ENCODE results near the gene MYB.

The MYB gene

DNA sequence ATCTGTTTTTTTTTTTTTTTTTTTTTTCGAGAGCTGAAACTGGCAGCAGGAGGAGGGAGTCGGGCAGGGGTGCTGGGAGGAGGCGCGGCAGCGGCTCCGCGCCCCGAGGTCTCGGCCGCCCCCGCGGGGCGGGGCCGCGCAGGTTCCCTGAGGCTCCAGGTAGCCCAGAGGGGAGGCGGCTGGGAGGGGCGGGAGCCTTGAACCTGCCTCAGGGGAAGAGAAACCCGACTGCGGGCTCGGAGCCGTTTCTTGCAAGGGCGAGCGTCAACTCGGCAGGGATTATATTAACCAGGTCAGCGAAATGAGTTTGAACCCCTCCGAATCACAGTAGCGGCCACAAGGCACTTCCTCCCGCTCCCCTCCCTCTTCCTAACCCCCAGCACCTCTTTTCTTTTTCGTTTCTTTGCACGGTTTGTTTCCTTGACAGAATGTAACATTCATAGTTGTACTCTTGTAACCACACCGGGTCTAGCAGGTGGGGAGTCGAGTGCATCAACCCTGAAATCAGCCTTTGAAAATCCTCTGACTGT lies 2.0 kb downstream of the MYB start:
- peaks cover 30% of the 10 kb centered on the region for H3F3A ChIP-seq (ENCODE audit: insufficient read depth, low read length)
- no peaks in the 10 kb centered on the region for H3K27me3 ChIP-seq (replicated peaks; ENCODE audit: insufficient read depth, low read length)
- H3K9ac ChIP-seq (ENCODE audit: low read length): peak overlapping the region; percentile 83
- TF ChIP-seq EZH2phosphoT487 (IDR thresholded peaks at IDR 0.05; ENCODE audit: low read length) (no peak), EZH2 (optimal IDR thresholded peaks at IDR 0.05; ENCODE audit: low read depth, low read length) (no peak)
- TF ChIP-seq, protein P1, sequence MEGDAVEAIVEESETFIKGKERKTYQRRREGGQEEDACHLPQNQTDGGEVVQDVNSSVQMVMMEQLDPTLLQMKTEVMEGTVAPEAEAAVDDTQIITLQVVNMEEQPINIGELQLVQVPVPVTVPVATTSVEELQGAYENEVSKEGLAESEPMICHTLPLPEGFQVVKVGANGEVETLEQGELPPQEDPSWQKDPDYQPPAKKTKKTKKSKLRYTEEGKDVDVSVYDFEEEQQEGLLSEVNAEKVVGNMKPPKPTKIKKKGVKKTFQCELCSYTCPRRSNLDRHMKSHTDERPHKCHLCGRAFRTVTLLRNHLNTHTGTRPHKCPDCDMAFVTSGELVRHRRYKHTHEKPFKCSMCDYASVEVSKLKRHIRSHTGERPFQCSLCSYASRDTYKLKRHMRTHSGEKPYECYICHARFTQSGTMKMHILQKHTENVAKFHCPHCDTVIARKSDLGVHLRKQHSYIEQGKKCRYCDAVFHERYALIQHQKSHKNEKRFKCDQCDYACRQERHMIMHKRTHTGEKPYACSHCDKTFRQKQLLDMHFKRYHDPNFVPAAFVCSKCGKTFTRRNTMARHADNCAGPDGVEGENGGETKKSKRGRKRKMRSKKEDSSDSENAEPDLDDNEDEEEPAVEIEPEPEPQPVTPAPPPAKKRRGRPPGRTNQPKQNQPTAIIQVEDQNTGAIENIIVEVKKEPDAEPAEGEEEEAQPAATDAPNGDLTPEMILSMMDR (IDR thresholded peaks at IDR 0.05; ENCODE audit: low read length): no peak
- no peaks in the 10 kb centered on the region for H3K9me2 ChIP-seq (replicated peaks; ENCODE audit: insufficient read depth, low read length)
- H4K20me1 ChIP-seq (ENCODE audit: insufficient read depth, low read length): peaks cover 5% of the 10 kb centered on the region; the same call in 1 of the 2 replicates
- peak overlapping the region; percentile 75 for H3K4me3 ChIP-seq (ENCODE audit: low read length)
- peak overlapping the region; percentile 90 for H2AFZ ChIP-seq (ENCODE audit: low read length)
- peaks cover 58% of the 10 kb centered on the region for H3K79me2 ChIP-seq (ENCODE audit: low read length)
- no peaks in the 10 kb centered on the region for H3K9me3 ChIP-seq (replicated peaks; ENCODE audit: insufficient read depth, low read length)
- H3K4me2 ChIP-seq (ENCODE audit: low read depth, low read length): peak overlapping the region; percentile 94
- peaks cover 10% of the 10 kb centered on the region; the same call in 1 of the 2 replicates for H3K36me3 ChIP-seq (replicated peaks; ENCODE audit: insufficient read depth, low read length)
- peak overlapping the region; percentile 80 for H3K27ac ChIP-seq (ENCODE audit: low read length)
- DNase-seq: peak; percentile 95
- no peaks in the 10 kb centered on the region for H3K4me1 ChIP-seq (ENCODE audit: low read length)

DNA sequence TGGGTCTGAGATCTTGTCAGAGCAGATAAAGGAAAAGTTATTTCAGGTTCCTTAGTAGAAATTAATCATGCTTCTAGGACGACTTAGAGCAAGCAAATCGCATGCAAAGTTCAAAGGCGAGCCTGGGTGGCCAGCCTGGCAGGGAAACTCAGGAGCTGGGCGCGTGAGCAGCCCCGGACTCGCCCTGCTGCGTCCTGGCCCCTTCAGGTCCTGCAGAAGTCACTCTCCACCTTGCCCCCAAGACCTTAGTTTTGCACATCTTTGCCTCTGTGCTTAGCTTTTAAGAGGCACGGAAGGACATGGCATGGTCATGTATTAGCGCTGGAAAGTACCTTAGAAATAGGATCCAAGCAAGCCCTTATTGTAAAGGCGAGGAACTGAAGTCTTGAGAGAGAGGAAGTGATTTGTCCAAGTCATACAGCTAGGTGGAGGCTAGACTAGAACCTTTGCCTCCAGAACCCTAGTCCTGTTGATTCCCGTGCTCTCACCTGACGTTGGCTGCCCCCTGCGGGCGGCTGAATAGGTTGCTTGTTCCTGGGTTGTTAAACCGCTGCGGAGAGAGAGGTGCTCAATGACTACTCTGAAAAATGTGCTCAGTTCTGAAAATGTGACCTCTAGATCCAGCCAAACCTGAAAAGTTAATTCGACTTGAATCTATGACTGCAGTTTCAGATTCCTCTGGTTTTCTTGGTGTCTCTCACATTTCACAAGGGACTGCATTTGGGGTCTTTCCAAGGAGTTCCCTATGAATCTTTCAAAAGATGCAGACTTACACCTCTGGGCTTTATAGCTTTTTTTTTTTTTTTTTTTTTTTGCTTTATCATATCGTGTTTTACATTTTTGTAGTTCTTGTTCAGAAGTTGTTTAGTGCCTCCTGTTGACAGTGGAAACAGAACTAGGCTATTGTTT lies 2.7 kb downstream of the MYB start:
- peak; percentile 88 for DNase-seq
- Histone ChIP-seq H3K9ac (ENCODE audit: low read length) (peak overlapping the region; percentile 83), H3K4me2 (ENCODE audit: low read depth, low read length) (peak overlapping the region; percentile 94), H2AFZ (ENCODE audit: low read length) (peak overlapping the region; percentile 90), H3K27ac (ENCODE audit: low read length) (peak overlapping the region; percentile 80), H3K4me1 (ENCODE audit: low read length) (no peaks in the 10 kb centered on the region), H3K79me2 (ENCODE audit: low read length) (peaks cover 58% of the 10 kb centered on the region), H3F3A (ENCODE audit: insufficient read depth, low read length) (peaks cover 30% of the 10 kb centered on the region), H3K9me2 (replicated peaks; ENCODE audit: insufficient read depth, low read length) (no peaks in the 10 kb centered on the region), H4K20me1 (ENCODE audit: insufficient read depth, low read length) (peaks cover 5% of the 10 kb centered on the region; the same call in 1 of the 2 replicates), H3K9me3 (replicated peaks; ENCODE audit: insufficient read depth, low read length) (no peaks in the 10 kb centered on the region), H3K36me3 (replicated peaks; ENCODE audit: insufficient read depth, low read length) (peaks cover 10% of the 10 kb centered on the region; the same call in 1 of the 2 replicates), H3K4me3 (ENCODE audit: low read length) (peak overlapping the region; percentile 75), H3K27me3 (replicated peaks; ENCODE audit: insufficient read depth, low read length) (no peaks in the 10 kb centered on the region)
- no peak for TF ChIP-seq EZH2 (optimal IDR thresholded peaks at IDR 0.05; ENCODE audit: low read depth, low read length)
- TF ChIP-seq, protein P1 (IDR thresholded peaks at IDR 0.05; ENCODE audit: low read length): peak; percentile 84

DNA sequence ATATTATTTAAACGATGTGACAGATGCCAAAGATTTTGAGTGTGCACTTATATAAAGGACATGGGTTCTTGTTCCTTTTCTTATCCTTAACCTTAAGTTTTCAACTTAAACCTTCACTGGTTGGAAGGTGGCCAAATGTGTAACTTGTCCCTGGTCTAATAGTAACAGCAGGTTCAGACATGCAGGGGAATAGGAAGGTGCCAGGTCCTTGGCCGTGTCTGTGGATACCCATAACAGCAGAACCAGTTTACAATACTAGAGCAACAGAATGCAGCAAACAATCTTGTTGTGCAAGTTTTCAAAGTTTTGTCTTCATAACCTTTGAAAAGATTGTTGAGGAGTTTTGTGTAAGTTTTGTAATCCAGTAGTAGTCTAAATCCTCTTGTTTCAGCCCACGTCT lies 4.4 kb downstream of the MYB start:
- Histone ChIP-seq H2AFZ (ENCODE audit: low read length) (no peak overlapping the region), H3K36me3 (replicated peaks; ENCODE audit: insufficient read depth, low read length) (peaks cover 17% of the 10 kb centered on the region; the same call in 1 of the 2 replicates), H3K9me2 (replicated peaks; ENCODE audit: insufficient read depth, low read length) (no peaks in the 10 kb centered on the region), H3F3A (ENCODE audit: insufficient read depth, low read length) (peaks cover 21% of the 10 kb centered on the region), H3K9ac (ENCODE audit: low read length) (no peak overlapping the region), H3K4me1 (ENCODE audit: low read length) (no peaks in the 10 kb centered on the region), H3K4me3 (ENCODE audit: low read length) (no peak overlapping the region), H3K79me2 (ENCODE audit: low read length) (peaks cover 73% of the 10 kb centered on the region), H4K20me1 (ENCODE audit: insufficient read depth, low read length) (peaks cover 5% of the 10 kb centered on the region; the same call in 1 of the 2 replicates), H3K4me2 (ENCODE audit: low read depth, low read length) (no peak overlapping the region), H3K9me3 (replicated peaks; ENCODE audit: insufficient read depth, low read length) (no peaks in the 10 kb centered on the region), H3K27me3 (replicated peaks; ENCODE audit: insufficient read depth, low read length) (no peaks in the 10 kb centered on the region), H3K27ac (ENCODE audit: low read length) (no peak overlapping the region)
- DNase-seq: no peak
- no peak for TF ChIP-seq EZH2 (optimal IDR thresholded peaks at IDR 0.05; ENCODE audit: low read depth, low read length)
- TF ChIP-seq, protein P1 (IDR thresholded peaks at IDR 0.05; ENCODE audit: low read length): no peak
- no peak for TF ChIP-seq EZH2phosphoT487 (IDR thresholded peaks at IDR 0.05; ENCODE audit: low read length)
